NCI-H2107 treated with DMSO at 0.1 percent for 48 hours (cell line): ENCODE results near the gene GPR62.
"Not testable (repeated sequence)": the region's sequence is repeated elsewhere in the genome, so short reads cannot be mapped to it uniquely, and the experiment has no call there.

ENCODE experiments used
- DNase-seq: peaks from one replicate; lab custom pipeline; 2025; ENCODE audit not compliant: unreplicated experiment; lab: John Stamatoyannopoulos, UW

Gene GPR62, protein sequence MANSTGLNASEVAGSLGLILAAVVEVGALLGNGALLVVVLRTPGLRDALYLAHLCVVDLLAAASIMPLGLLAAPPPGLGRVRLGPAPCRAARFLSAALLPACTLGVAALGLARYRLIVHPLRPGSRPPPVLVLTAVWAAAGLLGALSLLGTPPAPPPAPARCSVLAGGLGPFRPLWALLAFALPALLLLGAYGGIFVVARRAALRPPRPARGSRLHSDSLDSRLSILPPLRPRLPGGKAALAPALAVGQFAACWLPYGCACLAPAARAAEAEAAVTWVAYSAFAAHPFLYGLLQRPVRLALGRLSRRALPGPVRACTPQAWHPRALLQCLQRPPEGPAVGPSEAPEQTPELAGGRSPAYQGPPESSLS

DNA sequence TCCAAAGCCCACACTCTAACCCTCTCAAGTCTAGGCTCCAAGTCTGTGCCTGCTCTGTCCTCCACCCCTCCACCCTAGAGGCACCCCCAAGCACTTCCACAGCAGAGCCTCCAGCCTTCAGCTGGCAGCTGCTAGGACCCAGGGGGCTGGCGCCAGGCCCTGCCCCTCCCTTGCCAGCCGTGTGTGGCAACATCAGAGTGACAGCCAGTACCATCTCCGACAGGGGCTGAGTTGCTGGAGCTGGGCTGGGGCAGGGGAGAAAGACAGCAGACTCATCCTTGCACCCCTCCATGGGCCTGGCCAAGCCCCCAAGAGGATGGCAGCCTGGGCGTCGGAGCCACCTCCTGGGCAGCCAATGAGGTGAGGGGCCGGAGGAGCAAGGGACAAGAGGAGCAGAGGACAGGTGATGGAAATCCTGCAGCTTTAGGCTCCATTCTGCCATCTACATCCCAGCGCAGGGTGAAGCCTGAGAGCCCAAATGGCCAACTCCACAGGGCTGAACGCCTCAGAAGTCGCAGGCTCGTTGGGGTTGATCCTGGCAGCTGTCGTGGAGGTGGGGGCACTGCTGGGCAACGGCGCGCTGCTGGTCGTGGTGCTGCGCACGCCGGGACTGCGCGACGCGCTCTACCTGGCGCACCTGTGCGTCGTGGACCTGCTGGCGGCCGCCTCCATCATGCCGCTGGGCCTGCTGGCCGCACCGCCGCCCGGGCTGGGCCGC is at the start of gene GPR62:
Gene GPR62, plus strand, starts transcription at position 207 of the 718 bp plus-strand sequence. Its CDS starts 272 bp downstream, at position 479.
- no peak for DNase-seq

DNA sequence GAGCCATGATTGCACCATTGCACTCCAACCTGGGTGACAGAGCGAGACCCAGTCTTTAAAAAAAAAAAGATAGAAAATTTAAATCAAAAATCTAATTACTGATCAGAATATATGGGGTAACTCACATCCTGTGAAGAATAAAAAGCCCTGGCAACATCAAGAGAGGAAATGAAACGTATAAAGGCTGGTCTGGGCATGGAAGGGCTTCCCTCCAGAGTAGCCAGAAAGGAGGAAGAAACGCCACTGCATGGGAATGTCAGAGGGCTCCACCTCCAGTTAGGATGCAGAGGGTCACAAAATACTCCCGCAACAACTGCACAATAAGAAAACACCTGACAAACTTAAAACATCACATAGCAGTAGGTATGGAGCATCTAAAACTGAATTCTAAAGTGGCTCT is 47.2 kb upstream of the GPR62 start:
- no peak for DNase-seq

DNA sequence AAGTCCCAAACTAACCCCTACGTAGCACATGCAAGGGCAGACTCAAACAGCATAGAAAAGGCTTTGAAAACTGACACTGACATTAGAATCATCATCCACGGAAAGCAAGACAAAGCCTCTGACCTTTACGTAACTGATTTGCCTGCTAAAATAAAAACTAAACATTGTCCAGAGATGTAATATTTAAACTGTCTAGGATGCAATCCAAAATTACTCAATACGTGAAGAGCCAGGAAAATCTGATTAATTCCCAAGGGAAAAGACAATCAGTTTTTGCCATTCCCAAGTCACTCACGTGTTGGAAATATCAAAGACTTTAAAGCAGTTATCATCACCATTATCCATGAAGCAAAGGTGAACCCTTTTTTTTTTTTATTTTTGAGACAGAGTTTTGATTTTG is 38.8 kb upstream of the GPR62 start:
- no peak for DNase-seq

DNA sequence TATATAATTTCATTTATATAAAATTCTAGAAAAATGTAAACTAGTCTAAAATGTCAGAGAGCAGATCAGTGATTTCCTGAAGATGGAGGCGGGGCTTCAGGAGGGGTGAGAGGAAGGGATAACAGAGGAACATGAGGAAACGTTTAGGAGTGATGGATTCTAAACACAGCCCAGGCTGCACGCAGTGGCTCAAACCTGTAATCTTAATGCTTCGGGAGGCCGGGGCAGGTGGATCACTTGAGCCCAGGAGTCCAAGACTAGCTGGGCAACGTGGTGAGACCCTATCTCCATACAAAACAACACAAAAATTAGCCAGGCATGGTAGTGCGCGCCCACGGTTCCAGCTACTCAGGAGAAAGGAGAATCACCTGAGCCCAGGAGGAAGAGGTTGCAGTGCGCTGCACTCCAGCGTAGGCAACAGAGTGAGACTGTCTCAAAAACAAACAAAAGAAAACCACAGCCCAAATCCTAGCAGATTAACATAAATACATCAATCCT is 34.1 kb upstream of the GPR62 start:
- DNase-seq = no peak

DNA sequence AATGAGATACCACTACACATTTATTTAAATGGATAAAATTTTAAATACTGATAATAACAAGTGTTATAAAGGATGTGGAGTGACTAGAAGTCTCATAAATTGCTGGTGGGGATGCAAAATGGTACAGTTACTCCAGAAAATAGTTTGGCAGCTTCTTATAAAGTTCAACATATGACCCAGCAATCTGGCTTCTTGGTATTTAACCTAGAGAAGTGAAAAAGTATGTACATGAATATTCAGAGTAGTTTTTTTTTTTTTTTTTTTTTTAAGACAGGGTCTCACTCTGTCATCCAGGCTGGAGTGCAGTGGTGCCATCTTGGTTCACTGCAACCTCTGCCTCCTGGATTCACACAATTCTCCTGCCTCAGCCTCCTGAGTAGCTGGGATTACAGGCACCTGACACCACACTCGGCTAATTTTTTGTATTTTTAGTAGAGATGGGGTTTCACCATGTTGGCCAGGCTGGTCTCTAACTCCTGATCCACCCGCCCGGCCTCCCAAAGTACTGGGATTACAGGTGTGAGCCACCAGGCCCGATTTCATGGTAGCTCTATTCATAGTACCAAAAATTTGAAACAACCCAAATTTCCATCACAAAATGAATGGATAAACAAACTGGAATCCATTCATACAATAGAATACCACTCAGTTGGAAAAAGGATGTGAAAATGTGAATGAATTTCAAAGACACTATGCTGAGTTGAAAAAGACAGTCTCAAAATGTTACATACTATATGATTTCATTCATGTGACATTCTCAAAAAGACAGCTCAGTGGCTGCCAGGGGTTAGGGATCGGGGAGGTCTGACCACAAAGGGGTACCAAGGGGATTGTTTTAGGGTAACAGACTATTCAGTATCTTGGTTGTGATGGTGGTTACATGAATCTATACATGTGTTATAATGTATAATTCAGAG is 27.9 kb upstream of the GPR62 start:
- DNase-seq = no peak

DNA sequence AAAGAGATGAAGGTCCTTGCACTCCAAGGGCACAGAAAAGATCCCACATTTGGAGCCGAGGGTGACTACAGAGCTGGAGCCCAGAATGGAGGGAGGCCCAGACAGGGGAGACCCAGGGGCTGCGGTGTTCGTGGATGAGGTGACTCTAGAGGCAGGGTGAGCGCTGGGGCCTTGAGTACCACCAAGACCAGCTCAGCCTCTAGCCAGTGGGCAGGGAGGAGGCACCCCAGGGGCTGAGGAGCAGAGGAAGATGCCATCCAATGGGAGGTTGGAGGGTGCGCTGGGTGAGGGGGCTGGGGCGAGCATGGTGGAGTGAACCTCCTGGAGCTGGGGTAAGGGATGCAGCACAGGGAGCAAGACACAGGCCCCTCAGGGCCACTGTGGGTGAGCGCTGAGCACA is 26.7 kb upstream of the GPR62 start:
- no peak for DNase-seq

DNA sequence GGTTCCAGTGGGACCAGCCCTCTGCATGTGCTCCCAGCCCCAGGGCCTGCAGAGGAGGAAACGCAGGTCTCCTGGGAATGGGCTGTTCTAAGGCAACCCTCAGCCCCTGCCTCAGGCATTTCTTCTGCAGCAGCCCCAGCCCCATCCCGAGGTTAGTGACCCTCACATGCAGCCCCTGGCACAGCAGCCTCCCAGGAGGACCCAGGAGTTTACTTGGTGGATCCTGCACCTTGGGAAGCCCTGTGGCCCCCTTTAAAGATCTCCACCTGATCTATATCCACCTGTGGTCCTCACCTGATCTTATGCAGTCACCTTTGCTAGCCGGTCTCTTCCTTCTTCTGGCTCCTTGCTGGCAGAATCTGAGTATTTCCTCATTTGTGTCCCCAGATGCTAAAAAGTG is 26.2 kb upstream of the GPR62 start:
- not testable (repeated sequence) for DNase-seq

DNA sequence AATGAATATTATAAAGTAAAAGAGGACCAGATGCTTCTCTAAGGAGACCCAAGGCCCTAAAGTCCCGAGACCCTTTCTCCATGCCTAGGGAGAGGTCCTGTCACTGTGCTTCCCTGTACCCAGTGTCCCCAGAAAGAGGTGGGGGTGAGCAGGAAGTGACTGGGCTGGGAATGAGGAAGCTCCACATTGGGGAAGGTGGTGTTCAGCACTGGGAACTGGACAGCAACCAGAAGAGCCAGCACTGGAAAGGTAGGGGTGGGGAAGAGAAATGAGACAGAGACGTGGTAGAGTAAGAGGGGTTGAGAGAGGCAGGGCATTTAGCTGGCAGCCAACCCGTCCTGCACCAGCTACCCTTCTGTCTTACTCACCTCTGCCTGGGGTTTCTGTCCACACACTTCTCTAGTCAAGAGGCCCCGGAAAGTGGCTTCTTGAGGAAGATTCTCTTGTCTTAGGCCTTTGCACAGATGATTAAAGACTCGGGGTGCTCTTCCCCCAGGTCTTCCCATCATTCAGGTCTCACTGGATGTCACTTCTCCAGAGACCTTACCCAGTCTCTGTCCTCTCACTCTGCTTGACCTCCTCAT is 25.7 kb upstream of the GPR62 start:
- no peak for DNase-seq

DNA sequence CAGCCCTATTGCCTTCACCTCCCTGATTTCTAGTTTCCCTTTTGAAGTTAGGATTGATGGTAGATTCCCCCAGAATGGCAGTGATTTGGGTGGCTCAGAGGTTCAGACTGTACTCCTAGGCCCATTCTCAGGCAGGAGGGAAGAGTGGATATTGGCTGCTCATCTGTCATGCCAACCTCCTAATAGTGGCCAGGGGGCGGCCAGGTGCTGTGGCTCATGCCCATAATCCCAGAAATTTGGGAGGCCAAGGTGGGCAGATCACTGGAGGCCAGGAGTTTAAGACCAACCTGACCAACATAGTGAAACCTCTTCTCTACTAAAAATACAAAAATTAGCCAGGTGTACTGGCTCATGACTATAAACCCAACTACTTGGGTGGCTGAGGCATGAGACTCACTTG is 24.7 kb upstream of the GPR62 start:
- DNase-seq = no peak

DNA sequence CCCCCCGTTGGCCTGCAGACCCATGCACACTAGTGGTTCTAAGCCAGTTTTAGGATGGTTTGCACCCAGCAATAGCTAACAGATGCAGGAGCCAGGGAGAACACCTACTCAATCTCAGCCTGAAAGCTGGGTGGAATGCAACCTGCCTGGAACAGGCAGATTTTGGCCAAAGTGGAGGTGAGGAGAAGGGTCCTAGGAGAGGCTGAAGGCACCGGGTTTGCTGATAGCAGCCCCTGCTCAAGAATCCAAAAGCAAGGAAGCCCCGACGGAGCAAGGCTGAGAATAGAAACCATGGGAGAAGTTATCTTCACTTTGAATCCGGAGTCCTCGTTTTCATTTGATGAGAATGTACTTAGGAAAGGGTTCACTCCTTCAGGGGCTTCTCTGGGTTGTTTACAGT is 23.4 kb upstream of the GPR62 start:
- DNase-seq = no peak

DNA sequence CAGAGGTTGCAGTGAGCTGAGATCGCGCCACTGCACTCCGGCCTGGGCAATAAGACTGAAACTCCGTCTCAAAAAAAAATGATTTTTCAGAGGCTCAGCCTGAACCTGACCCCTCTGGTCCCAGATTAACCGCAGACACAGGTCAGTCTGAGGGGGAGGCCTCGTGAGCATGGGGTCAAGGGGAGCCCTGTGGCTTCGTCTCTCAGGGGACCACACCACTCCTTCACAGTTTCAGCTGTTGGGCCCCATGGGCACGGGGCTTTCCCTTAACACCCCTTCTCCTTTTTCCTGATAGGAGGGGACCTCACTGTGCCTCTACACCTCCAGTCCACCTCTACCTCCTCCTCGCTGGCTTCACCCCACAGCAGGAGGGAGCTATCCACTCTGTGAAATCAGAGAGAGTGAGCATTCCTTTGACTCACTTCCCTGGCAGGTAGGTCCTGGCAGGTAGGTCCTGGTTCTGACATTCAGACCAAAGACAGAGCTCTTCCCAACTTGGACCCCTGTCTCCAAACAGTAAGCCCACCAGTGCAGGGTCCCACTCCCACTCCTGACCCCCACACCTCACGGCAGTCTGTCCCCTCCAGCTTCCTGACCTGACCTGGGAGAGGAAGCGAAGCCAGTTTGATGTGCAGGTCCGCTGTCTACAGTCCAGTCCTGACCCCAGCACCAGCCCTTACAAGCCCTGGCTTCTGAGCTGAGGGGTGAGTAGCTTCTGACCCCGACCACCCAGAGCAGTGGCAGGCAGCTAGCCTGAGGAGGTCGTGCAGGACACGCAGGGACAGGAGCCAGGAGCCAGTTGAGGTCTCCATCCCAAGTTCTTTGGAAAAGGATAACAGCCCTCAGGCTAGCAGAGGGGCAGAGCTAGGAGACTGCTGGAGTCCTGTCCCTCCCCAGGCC is 22.5 kb upstream of the GPR62 start:
- DNase-seq = no peak

DNA sequence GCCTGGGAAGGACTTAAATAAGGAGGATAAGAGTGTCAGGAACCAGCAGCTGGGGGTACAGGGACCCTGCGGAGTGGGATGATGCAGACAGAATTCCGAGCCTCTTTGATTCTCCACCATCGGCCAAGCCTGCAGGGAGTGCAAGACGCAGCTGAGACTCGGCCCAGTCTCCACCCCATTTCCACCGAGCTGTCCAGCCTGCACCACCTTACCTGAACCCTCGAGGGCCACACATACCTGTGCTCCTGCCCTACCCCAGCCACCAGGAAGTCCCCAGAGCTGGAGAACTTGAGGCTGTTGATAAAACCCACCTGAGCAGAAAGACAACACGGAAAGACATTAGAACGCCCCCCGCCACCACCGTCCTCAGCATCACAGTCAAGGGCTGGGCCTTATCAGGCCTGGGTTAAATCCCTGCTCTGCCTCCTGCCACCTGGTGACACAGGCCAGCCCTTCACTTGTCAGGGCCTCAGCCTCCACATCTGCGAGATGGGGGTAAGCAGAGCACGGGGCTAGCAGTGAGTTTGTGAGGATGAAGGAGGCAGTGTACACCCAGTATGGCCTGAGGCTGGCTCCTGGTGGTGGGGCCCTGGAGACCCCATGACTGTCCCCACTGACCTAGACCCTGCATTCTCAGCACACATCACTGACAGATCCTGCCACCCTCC is 21.6 kb upstream of the GPR62 start:
- DNase-seq = no peak

DNA sequence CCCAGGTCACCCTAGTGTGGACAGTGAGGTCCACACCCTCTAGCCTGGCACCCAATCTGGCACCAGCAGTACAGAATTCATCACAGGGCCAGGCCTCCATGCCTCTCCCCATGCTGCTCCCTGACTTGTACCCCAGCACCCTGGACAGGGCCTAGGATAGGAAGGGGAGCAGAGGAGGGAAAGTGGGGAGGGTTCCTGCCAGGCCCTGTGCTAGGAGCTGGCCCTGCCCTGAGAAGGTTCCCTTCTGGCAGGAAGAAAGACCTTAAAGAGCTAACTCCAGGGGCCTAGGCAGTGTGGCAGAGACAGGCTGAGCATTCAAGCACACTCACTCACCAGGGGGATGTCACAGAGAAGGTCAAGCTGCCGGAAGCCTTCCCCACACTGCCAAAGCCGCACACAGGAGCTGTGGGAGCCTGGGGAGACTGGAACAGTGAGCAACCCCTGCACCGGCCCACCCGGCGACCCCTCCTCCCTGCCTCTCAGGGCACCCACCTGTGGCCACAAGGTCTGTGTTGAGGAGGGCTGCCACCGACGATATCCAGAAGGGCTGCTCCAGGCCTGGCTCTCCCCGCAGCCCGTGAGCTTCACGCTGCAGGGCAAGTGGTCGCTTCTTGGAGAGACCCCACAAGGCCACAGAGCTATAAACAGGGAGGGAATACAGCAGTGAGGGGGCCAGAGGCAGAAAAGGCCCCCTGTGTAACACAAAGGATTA is 20.9 kb upstream of the GPR62 start:
- no peak for DNase-seq

DNA sequence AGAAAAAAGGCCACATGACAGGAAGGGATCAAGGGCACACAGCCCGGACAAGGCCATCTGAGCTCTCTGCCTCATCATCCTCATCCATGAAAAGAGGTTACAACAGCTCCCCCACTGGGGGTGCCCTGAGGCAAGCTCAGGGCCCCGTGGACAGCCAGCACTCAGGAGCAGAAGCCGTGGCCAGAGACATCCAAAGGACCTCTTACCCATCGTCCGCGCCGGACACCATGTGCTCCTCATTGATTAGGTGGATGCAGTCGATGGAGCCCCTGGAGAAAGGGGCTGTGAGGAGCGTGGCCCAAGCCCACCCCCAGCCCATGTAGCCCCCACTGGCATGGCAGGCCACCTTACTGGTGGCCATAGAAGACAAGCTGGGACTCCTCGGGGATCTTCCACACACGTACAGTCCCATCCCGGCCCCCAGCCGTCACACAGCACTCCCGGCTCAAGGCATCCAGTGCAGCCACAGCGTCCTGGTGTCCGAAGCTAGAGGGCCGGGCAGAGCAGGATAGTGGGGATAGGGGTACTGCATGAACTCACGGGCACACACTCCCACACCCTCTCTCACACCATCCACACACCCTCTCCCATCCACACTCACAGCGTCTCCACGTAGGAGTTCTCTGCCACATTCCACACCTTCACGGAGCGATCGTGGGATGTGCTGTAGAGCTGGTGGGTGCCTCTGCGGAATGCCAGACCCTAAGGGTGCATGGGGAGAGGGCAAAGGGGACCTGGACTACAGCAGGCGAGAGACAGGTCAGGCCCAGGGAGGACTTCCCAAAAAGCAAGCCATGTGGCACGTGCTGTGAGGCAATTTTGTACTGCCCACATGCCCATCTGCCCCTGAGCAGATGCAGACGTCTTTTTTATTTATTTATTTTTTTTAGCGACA is 19.9 kb upstream of the GPR62 start:
- DNase-seq = no peak

DNA sequence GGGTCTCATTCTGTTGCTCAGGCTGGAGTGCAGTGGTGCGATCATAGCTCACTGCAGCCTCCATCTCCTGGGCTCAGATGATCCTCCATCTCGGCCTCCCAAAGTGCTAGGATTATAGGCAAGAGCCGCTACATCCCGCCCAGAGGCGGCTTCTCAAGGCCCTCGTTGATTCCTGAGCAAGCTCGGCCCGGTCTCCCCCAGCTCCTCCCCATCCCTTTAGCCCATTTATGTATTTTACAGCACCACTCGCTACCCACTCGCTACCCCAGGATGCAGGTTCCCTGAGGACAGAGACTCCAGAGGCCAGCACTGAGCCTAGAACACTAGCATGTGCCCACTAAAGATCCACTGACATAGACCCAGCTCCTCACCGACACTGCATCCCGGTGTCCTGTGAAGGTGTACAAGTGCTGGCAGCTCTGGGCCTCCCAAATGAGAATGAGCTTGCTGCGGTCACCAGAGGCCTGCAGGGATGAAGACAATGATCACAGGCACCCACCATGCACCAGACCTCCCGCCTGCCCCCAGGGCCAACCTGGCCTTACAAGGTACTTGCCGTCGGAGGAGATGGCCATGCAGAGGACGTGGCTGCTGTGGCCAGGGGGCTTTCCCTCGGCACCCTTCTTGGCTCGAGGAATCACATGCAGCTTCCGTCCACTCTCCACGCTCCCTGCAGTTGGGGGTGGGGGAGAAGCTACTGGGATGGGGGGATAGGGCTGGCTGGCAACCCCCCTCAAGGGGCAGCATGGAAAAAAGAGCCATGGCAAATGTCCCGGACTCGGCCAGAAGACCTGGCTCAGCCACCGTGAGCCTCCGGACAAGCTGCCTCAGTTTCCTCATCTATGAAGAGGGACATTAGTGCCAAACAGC is 19.1 kb upstream of the GPR62 start:
- DNase-seq = no peak

DNA sequence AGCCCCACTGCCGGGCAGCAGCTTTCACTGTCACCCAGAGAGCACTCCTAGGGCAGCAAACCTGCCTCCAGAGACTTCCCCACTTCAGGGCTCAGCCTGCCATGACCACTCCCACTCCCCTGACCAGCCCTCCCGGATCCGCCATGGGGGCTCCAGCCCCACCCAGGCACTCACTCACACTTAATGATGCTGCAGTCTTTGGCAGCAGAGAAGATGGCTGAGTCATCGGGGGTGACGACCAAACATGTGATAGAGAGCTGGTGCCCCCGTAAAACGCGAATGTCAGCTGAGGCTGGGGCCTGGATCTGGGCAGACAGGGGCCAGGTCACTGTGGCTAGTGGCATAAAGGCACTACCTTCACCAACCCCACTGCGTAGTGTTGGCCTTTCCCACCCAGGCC is 18.2 kb upstream of the GPR62 start:
- no peak for DNase-seq
